BLaER1 (cell line): ENCODE results near the gene COG1.
A peak's percentile ranks its signal among the peaks of the same experiment; 100 is the strongest.

Source experiments
- H3K27ac ChIP-seq: shearing (Covaris generic); formaldehyde crosslinking; 2 replicates; pipeline ENCODE4 v1.8.1; 2022
- H3K27me3 ChIP-seq: shearing (Covaris generic); formaldehyde crosslinking; 2 replicates; pipeline ENCODE4 v1.8.1; 2022
- H3K36me3 ChIP-seq: shearing (Covaris generic); formaldehyde crosslinking; 2 replicates; pipeline ENCODE4 v1.8.1; 2022
- H3K4me1 ChIP-seq: shearing (Covaris generic); formaldehyde crosslinking; 2 replicates; pipeline ENCODE4 v1.8.1; 2022
- H3K4me2 ChIP-seq: shearing (Covaris generic); formaldehyde crosslinking; 2 replicates; pipeline ENCODE4 v1.8.1; 2022
- H3K4me3 ChIP-seq: shearing (Covaris generic); formaldehyde crosslinking; 2 replicates; pipeline ENCODE4 v1.8.1; 2022
- H3K9ac ChIP-seq: shearing (Covaris generic); formaldehyde crosslinking; 2 replicates; pipeline ENCODE4 v1.8.1; 2022
- H3K9me3 ChIP-seq: shearing (Covaris generic); formaldehyde crosslinking; 2 replicates; pipeline ENCODE4 v1.8.1; 2022
- H4K20me1 ChIP-seq: shearing (Covaris generic); formaldehyde crosslinking; 2 replicates; pipeline ENCODE4 v1.8.1; 2022
- Cebpa-rat ChIP-seq: shearing (Covaris generic); IDR thresholded peaks from 2 replicates; pipeline ENCODE4 v1.8.1; 2022

The COG1 gene

GRCh38 chr17:73187203-73187769 is 5.6 kb upstream of the COG1 start:
- Histone ChIP-seq H4K20me1 (no peaks in the 10 kb centered on the region), H3K9me3 (no peaks in the 10 kb centered on the region), H3K4me1 (peaks cover 53% of the 10 kb centered on the region), H3K4me2 (no peak overlapping the region), H3K36me3 (no peaks in the 10 kb centered on the region), H3K27ac (no peak overlapping the region), H3K27me3 (no peaks in the 10 kb centered on the region), H3K9ac (no peak overlapping the region), H3K4me3 (no peak overlapping the region)
- no peak for TF ChIP-seq Cebpa-rat

- no peak overlapping the region for H3K4me2 ChIP-seq
These were observed 4.8 kb upstream of the COG1 start for GRCh38 chr17:73188011-73188410.

GRCh38 chr17:73189417-73190099 is 3.3 kb upstream of the COG1 start:
- H3K4me2 ChIP-seq = peak overlapping the region; percentile 88
- no peak overlapping the region for H3K27ac ChIP-seq
- TF ChIP-seq Cebpa-rat = no peak
- no peaks in the 10 kb centered on the region for H3K27me3 ChIP-seq
- H4K20me1 ChIP-seq = no peaks in the 10 kb centered on the region
- H3K36me3 ChIP-seq = no peaks in the 10 kb centered on the region
- H3K9me3 ChIP-seq = no peaks in the 10 kb centered on the region
- H3K4me3 ChIP-seq = no peak overlapping the region
- peaks cover 50% of the 10 kb centered on the region for H3K4me1 ChIP-seq
- no peak overlapping the region for H3K9ac ChIP-seq

More at GRCh38 chr17:73188011-73188410, 4.8 kb upstream of the COG1 start:
- peaks cover 48% of the 10 kb centered on the region for H3K4me1 ChIP-seq
- H3K4me3 ChIP-seq = no peak overlapping the region
- H4K20me1 ChIP-seq = no peaks in the 10 kb centered on the region
- no peaks in the 10 kb centered on the region for H3K27me3 ChIP-seq
- H3K36me3 ChIP-seq = no peaks in the 10 kb centered on the region
- H3K27ac ChIP-seq = no peak overlapping the region
- TF ChIP-seq Cebpa-rat = no peak
- no peak overlapping the region for H3K9ac ChIP-seq
- no peaks in the 10 kb centered on the region for H3K9me3 ChIP-seq

- H3K4me1 ChIP-seq = peaks cover 48% of the 10 kb centered on the region
- TF ChIP-seq Cebpa-rat = no peak
- peak overlapping the region; percentile 99 for H3K4me3 ChIP-seq
- peak overlapping the region; percentile 85 for H3K27ac ChIP-seq
- peak overlapping the region; percentile 92 for H3K9ac ChIP-seq
- peaks cover 9% of the 10 kb centered on the region; the same call in 1 of the 2 replicates for H4K20me1 ChIP-seq
- peaks cover 10% of the 10 kb centered on the region for H3K36me3 ChIP-seq
- no peaks in the 10 kb centered on the region for H3K27me3 ChIP-seq
- no peaks in the 10 kb centered on the region for H3K9me3 ChIP-seq
- peak overlapping the region; percentile 88 for H3K4me2 ChIP-seq
These were observed 1.2 kb upstream of the COG1 start for GRCh38 chr17:73191443-73192205.

GRCh38 chr17:73192206-73192893 is 505 bp upstream of the COG1 start:
- no peak for TF ChIP-seq Cebpa-rat
- Histone ChIP-seq H3K27me3 (no peaks in the 10 kb centered on the region), H3K4me1 (peaks cover 48% of the 10 kb centered on the region), H3K36me3 (peaks cover 18% of the 10 kb centered on the region), H3K27ac (peak overlapping the region; percentile 85), H3K9me3 (no peaks in the 10 kb centered on the region), H3K9ac (peak overlapping the region; percentile 92), H4K20me1 (peaks cover 16% of the 10 kb centered on the region; the same call in 1 of the 2 replicates), H3K4me2 (peak overlapping the region; percentile 88), H3K4me3 (peak overlapping the region; percentile 99)

GRCh38 chr17:73194514-73195222 is 1.8 kb downstream of the COG1 start:
- no peak overlapping the region for H3K4me3 ChIP-seq
- peaks cover 38% of the 10 kb centered on the region for H3K4me1 ChIP-seq
- peaks cover 24% of the 10 kb centered on the region; the same call in 1 of the 2 replicates for H4K20me1 ChIP-seq
- no peak for TF ChIP-seq Cebpa-rat
- H3K4me2 ChIP-seq = peak overlapping the region; percentile 16
- H3K9ac ChIP-seq = no peak overlapping the region
- no peaks in the 10 kb centered on the region for H3K27me3 ChIP-seq
- H3K36me3 ChIP-seq = peaks cover 41% of the 10 kb centered on the region
- H3K27ac ChIP-seq = no peak overlapping the region
- H3K9me3 ChIP-seq = no peaks in the 10 kb centered on the region

- peaks cover 59% of the 10 kb centered on the region for H3K36me3 ChIP-seq
- H3K27me3 ChIP-seq = no peaks in the 10 kb centered on the region
- H3K4me1 ChIP-seq = peaks cover 19% of the 10 kb centered on the region
- H3K4me3 ChIP-seq = no peak overlapping the region
- no peak overlapping the region for H3K9ac ChIP-seq
- H3K27ac ChIP-seq = no peak overlapping the region
- peaks cover 31% of the 10 kb centered on the region; the same call in 1 of the 2 replicates for H4K20me1 ChIP-seq
- no peak overlapping the region for H3K4me2 ChIP-seq
- TF ChIP-seq Cebpa-rat = no peak
- no peaks in the 10 kb centered on the region for H3K9me3 ChIP-seq
These were observed 3.6 kb downstream of the COG1 start for GRCh38 chr17:73196500-73196899.

GRCh38 chr17:73197161-73197560 is 4.3 kb downstream of the COG1 start:
- Histone ChIP-seq H3K9me3 (no peaks in the 10 kb centered on the region), H3K4me3 (no peak overlapping the region), H3K4me2 (no peak overlapping the region), H3K27me3 (no peaks in the 10 kb centered on the region), H4K20me1 (peaks cover 33% of the 10 kb centered on the region; the same call in 1 of the 2 replicates), H3K36me3 (peaks cover 66% of the 10 kb centered on the region), H3K4me1 (peaks cover 13% of the 10 kb centered on the region), H3K27ac (no peak overlapping the region), H3K9ac (no peak overlapping the region)
- TF ChIP-seq Cebpa-rat = no peak

GRCh38 chr17:73198201-73198929 is 5.5 kb downstream of the COG1 start:
- H3K27ac ChIP-seq = no peak overlapping the region
- H3K9ac ChIP-seq = no peak overlapping the region
- no peak overlapping the region for H3K4me3 ChIP-seq
- H3K4me2 ChIP-seq = no peak overlapping the region
- H3K4me1 ChIP-seq = peaks cover 13% of the 10 kb centered on the region
- peaks cover 78% of the 10 kb centered on the region for H3K36me3 ChIP-seq
- H3K27me3 ChIP-seq = no peaks in the 10 kb centered on the region
- peaks cover 44% of the 10 kb centered on the region; the same call in 1 of the 2 replicates for H4K20me1 ChIP-seq
- H3K9me3 ChIP-seq = no peaks in the 10 kb centered on the region
- no peak for TF ChIP-seq Cebpa-rat
